H1 (cell line): ENCODE data around the gene ENO3. TPM values are rescaled to one million over a fixed set of nuclear protein-coding genes. Genes with fewer than 3 reads are reported as not detected.

Experiments
- CHD1 ChIP-seq: IDR thresholded peaks from 2 replicates; pipeline ENCODE4 v1.6.1; 2012; ENCODE audit warnings: low read depth, low read length, improper control_type of control experiment
- EGR1 ChIP-seq: IDR thresholded peaks from 2 replicates; pipeline ENCODE4 v1.6.1; 2011; ENCODE audit warnings: low read depth, low read length, borderline replicate concordance
- GABPA ChIP-seq: IDR thresholded peaks from 2 replicates; pipeline ENCODE4 v1.6.1; 2011; ENCODE audit warnings: mild to moderate bottlenecking, low read length, moderate library complexity, borderline replicate concordance; ENCODE audit not compliant: insufficient read depth
- HDAC2 ChIP-seq, 2 experiments: fragments of 300-600 bp in 1 of 2; sonication (generic) in 1 of 2; IDR thresholded peaks; 2 replicates each; pipeline ENCODE4 v1.6.1; 2011 to 2012; ENCODE audit warnings: low read depth in 2 of 2, low read length in 2 of 2, mild to moderate bottlenecking in 2 of 2, moderate library complexity in 2 of 2, borderline replicate concordance in 1 of 2, inconsistent platforms in 1 of 2
- KDM1A ChIP-seq: fragments of 200-600, 300-600 bp; sonication (generic); IDR thresholded peaks from 2 replicates; pipeline ENCODE4 v1.7.1; 2016; ENCODE audit warnings: mild to moderate bottlenecking, low read length, borderline replicate concordance
- NANOG ChIP-seq: IDR thresholded peaks from 2 replicates; pipeline ENCODE4 v1.6.1; 2011; ENCODE audit warnings: low read length, low read depth, mild to moderate bottlenecking, inconsistent platforms; ENCODE audit not compliant: insufficient read depth, poor library complexity, severe bottlenecking
- PHF8 ChIP-seq: fragments of 200-600 bp; sonication (generic); conservative IDR thresholded peaks from 2 replicates; pipeline ENCODE4 v1.7.1; 2012; ENCODE audit warnings: low read depth, mild to moderate bottlenecking, inconsistent platforms, low read length, moderate library complexity
- POLR2A ChIP-seq, 2 experiments: IDR thresholded peaks; 1 replicate in 1 of 2; 2 replicates in 1 of 2; pipeline ENCODE4 v1.6.1; 2011; ENCODE audit warnings: low read depth in 2 of 2, low read length in 2 of 2, mild to moderate bottlenecking in 2 of 2; ENCODE audit errors: control extremely low read depth in 1 of 2
- POU5F1 ChIP-seq: IDR thresholded peaks from 2 replicates; pipeline ENCODE4 v1.6.1; 2011; ENCODE audit warnings: low read depth, mild to moderate bottlenecking, low read length, moderate library complexity
- RBBP5 ChIP-seq: IDR thresholded peaks from 2 replicates; pipeline ENCODE4 v1.7.1; 2012; ENCODE audit warnings: low read depth, mild to moderate bottlenecking, inconsistent platforms, low read length, moderate library complexity, borderline replicate concordance
- TAF1 ChIP-seq: IDR thresholded peaks from 2 replicates; pipeline ENCODE4 v1.6.1; 2011; ENCODE audit warnings: mild to moderate bottlenecking, low read depth, low read length
- polyA plus RNA-seq, 7 experiments: library from polyadenylated mRNA; depleted of rRNA in 3 of 7; stranded (reverse) in 5 of 7; unstranded in 2 of 7; fragments of >200 nt in 5 of 7; fragments of 200-250 nt in 2 of 7; gene quantifications; 1 replicate in 5 of 7; 2 replicates in 1 of 7; 4 replicates in 1 of 7; pipeline versions ENCODE4 v1.2.1 to v1.2.3, GENCODE V29; 2011 to 2013; ENCODE audit warnings: missing spikeins in 2 of 7, mixed read lengths in 2 of 7
- total RNA-seq: library from RNA; stranded (reverse); fragmentation: NEBNext Ultra II Directional; extraction: Animal tissue kit (Norgen Biotek cat#: 25700); gene quantifications from 2 replicates; pipeline ENCODE4 v1.2.1, GENCODE V29; 2021
- TF ChIP-seq, protein P1 (sequence below): IDR thresholded peaks from 2 replicates; pipeline ENCODE4 v1.6.1; 2011; ENCODE audit warnings: low read length, improper control_type of control experiment

The ENO3 gene
- total and polyA plus RNA-seq, 2 of the 8 experiments (the other 6 are each of a cell fraction or from before 2014, with no cell fraction given) = 25.0 to 25.7 TPM

DNA sequence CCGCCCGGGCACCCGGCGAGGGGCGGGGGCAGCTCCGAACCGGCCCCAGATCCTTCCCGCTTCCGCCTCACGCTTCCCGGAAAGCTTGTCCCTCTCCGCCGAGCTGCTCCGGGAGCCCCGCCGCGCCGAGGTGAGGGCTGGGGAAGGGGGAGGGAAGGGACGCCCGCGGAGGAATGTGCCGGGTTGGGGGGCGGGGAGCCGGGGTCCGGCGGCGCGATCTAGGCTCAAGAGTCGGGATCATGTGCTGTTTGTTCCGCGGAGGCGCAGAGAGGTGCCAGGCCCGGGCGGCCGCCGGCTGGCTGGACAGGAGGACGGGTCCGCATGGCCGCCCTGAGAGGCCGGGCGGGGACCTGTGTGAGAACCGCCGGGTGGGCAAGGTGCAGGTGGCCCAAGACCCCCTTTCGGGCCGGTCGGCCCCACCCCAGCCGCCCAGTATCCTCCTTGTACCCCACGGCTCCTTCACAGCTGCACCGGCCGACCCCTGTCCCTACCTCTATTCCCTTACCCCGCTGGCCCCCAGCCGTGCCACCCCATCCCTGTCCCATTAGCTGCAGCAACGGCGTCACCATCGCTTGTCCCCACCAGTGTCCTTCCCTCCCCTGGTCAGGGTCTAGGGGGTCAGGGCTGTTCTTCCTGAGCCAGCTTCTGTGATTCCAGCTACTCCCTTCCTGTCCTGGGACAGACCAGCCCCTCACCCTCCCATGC is 47.3 kb downstream of the ENO3 start (continued):
- TF ChIP-seq KDM1A = no peak
- no peak; the same call in 1 of the 2 replicates for TF ChIP-seq RBBP5
- 0 out of 2 replicates have a peak, but pooled peaks have one; percentile 12 for TF ChIP-seq TAF1
- peak; percentile 23; the same call in 1 of the 2 replicates for TF ChIP-seq PHF8
- TF ChIP-seq GABPA = no peak
- no peak for TF ChIP-seq NANOG
- no peak; a peak in 1 of 3 replicates for TF ChIP-seq POLR2A (IDR thresholded peaks at IDR 0.05; ENCODE audit: control extremely low read depth in 1 of 2, low read depth in 2 of 2, low read length in 2 of 2)
- no peak for TF ChIP-seq EGR1
- TF ChIP-seq POU5F1 = no peak
- TF ChIP-seq, protein P1, sequence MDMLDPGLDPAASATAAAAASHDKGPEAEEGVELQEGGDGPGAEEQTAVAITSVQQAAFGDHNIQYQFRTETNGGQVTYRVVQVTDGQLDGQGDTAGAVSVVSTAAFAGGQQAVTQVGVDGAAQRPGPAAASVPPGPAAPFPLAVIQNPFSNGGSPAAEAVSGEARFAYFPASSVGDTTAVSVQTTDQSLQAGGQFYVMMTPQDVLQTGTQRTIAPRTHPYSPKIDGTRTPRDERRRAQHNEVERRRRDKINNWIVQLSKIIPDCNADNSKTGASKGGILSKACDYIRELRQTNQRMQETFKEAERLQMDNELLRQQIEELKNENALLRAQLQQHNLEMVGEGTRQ = no peak
- TF ChIP-seq CHD1 = no peak
- TF ChIP-seq HDAC2 (IDR thresholded peaks at IDR 0.05; ENCODE audit: borderline replicate concordance in 1 of 2, low read depth in 2 of 2, low read length in 2 of 2) = 0 out of 4 replicates have a peak, but pooled peaks of 1 of the 2 experiments have one; percentile 12
